Keratinocyte (primary cell): Measurements from ENCODE around the gene HECTD4. TPM values are rescaled to one million over a fixed set of nuclear protein-coding genes. Genes with fewer than 3 reads are reported as not detected.

Source experiments
- DNase-seq: peaks from one replicate; pipeline ENCODE4 v3.0.0-alpha.2; 2011; ENCODE audit warnings: low read depth, missing footprints, low spot score
- FAIRE-seq: peaks from 2 replicates; lab custom pipeline; 2011; peaks lifted over from hg19 to GRCh38; lab: Jason Lieb, UNC
- H2AFZ ChIP-seq: 2 replicates; pipeline ENCODE4 v1.6.0; 2012; ENCODE audit warnings: low read length, control low read depth, inconsistent platforms; ENCODE audit not compliant: control insufficient read depth
- H3K27ac ChIP-seq: 2 replicates; pipeline ENCODE4 v1.5.1; 2011; ENCODE audit warnings: low read length; ENCODE audit not compliant: control insufficient read depth, insufficient read depth
- H3K27me3 ChIP-seq: 3 replicates; pipeline ENCODE4 v1.6.0; 2011; ENCODE audit warnings: low read length; ENCODE audit not compliant: control insufficient read depth, insufficient read depth; ENCODE audit errors: extremely low read depth
- H3K36me3 ChIP-seq, 2 experiments: 2 replicates in 1 of 2; 3 replicates in 1 of 2; pipeline ENCODE4 v1.5.1; 2011; ENCODE audit warnings: low read length in 2 of 2, mild to moderate bottlenecking in 1 of 2; ENCODE audit not compliant: control insufficient read depth in 2 of 2, insufficient read depth in 2 of 2; ENCODE audit errors: extremely low read depth in 1 of 2
- H3K4me1 ChIP-seq: 3 replicates; pipeline ENCODE4 v1.5.1; 2011; ENCODE audit warnings: low read length; ENCODE audit not compliant: control insufficient read depth, insufficient read depth; ENCODE audit errors: extremely low read depth
- H3K4me2 ChIP-seq: 3 replicates; pipeline ENCODE4 v1.6.0; 2011; ENCODE audit warnings: low read depth, low read length; ENCODE audit not compliant: control insufficient read depth, insufficient read depth; ENCODE audit errors: extremely low read depth
- H3K4me3 ChIP-seq, 3 experiments: fragments of 200-600 bp in 1 of 3; sonication (generic) in 1 of 3; 2 replicates in 2 of 3; 3 replicates in 1 of 3; pipeline ENCODE4 v1.5.1; 2011 to 2016; ENCODE audit warnings: low read length in 3 of 3, mild to moderate bottlenecking in 3 of 3, control low read depth in 2 of 3, inconsistent platforms in 1 of 3, low read depth in 1 of 3, mixed read lengths in 1 of 3, mixed run types in 1 of 3, moderate library complexity in 1 of 3; ENCODE audit not compliant: control insufficient read depth in 2 of 3, insufficient read depth in 2 of 3; ENCODE audit errors: extremely low read depth in 1 of 3
- H3K79me2 ChIP-seq: 2 replicates; pipeline ENCODE4 v1.6.0; 2012; ENCODE audit warnings: low read length; ENCODE audit not compliant: control insufficient read depth, insufficient read depth
- H3K9ac ChIP-seq: 3 replicates; pipeline ENCODE4 v1.6.0; 2011; ENCODE audit warnings: low read length; ENCODE audit not compliant: control insufficient read depth, insufficient read depth; ENCODE audit errors: extremely low read depth
- H3K9me1 ChIP-seq: 3 replicates; pipeline ENCODE4 v1.6.0; 2011; ENCODE audit warnings: low read length; ENCODE audit not compliant: control insufficient read depth, insufficient read depth; ENCODE audit errors: extremely low read depth
- H3K9me3 ChIP-seq: 2 replicates; pipeline ENCODE4 v1.5.1; 2012; ENCODE audit warnings: low read depth, low read length; ENCODE audit not compliant: control insufficient read depth
- H4K20me1 ChIP-seq: 3 replicates; pipeline ENCODE4 v1.6.0; 2011; ENCODE audit warnings: low read length; ENCODE audit not compliant: control insufficient read depth, insufficient read depth; ENCODE audit errors: extremely low read depth
- EZH2 ChIP-seq: IDR thresholded peaks from one replicate; pipeline ENCODE4 v1.6.1; 2012; ENCODE audit warnings: inconsistent platforms, mild to moderate bottlenecking, low read length, moderate library complexity
- dilution Hi-C: fragments of 300-500 bp; cut with MboI; formaldehyde crosslinking; loops from one replicate; pipeline ENCODE4 v1.7.0; 2020; ENCODE audit warnings: low sequenced_read_pairs; ENCODE audit not compliant: extremely low pct_ligation_motif_present
- polyA plus RNA-seq, 5 experiments: library from polyadenylated mRNA; depleted of rRNA in 3 of 5; stranded (reverse) in 3 of 5; stranded (forward) in 1 of 5; unstranded in 1 of 5; fragments of >200 nt; gene quantifications; 1 replicate in 1 of 5; 2 replicates in 3 of 5; 3 replicates in 1 of 5; pipeline versions ENCODE4 v1.2.1 to v1.2.3, GENCODE V29; 2011 to 2012; ENCODE audit warnings: missing spikeins in 2 of 5, low read depth in 1 of 5, low replicate concordance in 1 of 5
- TF ChIP-seq, protein P1 (sequence below), 3 experiments: IDR thresholded peaks in 1 of 3; conservative IDR thresholded peaks in 1 of 3; optimal IDR thresholded peaks in 1 of 3; 2 replicates in 2 of 3; 3 replicates in 1 of 3; pipeline versions ENCODE3 to v1.5.1; 2011; ENCODE audit warnings: low read length in 3 of 3, mild to moderate bottlenecking in 3 of 3, moderate library complexity in 2 of 3, control low read depth in 1 of 3, inconsistent platforms in 1 of 3; ENCODE audit not compliant: insufficient read depth in 2 of 3; ENCODE audit errors: extremely low read depth in 1 of 3

Gene HECTD4
- polyA plus RNA-seq, 1 donor (not counting 4 experiments of a cell fraction or from before 2014, with no cell fraction given), result 7.5 TPM

- Histone ChIP-seq H3K27me3 (no peaks in the 10 kb centered on the region), H3K9ac (no peak overlapping the region), H4K20me1 (no peaks in the 10 kb centered on the region), H3K4me3 (no peak overlapping the region), H3K9me3 (no peaks in the 10 kb centered on the region), H3K36me3 (no peaks in the 10 kb centered on the region), H3K4me2 (no peak overlapping the region), H3K4me1 (no peaks in the 10 kb centered on the region), H2AFZ (no peak overlapping the region), H3K27ac (no peak overlapping the region), H3K79me2 (peaks cover 44% of the 10 kb centered on the region), H3K9me1 (no peaks in the 10 kb centered on the region)
- no peak for TF ChIP-seq EZH2
- TF ChIP-seq, protein P1, sequence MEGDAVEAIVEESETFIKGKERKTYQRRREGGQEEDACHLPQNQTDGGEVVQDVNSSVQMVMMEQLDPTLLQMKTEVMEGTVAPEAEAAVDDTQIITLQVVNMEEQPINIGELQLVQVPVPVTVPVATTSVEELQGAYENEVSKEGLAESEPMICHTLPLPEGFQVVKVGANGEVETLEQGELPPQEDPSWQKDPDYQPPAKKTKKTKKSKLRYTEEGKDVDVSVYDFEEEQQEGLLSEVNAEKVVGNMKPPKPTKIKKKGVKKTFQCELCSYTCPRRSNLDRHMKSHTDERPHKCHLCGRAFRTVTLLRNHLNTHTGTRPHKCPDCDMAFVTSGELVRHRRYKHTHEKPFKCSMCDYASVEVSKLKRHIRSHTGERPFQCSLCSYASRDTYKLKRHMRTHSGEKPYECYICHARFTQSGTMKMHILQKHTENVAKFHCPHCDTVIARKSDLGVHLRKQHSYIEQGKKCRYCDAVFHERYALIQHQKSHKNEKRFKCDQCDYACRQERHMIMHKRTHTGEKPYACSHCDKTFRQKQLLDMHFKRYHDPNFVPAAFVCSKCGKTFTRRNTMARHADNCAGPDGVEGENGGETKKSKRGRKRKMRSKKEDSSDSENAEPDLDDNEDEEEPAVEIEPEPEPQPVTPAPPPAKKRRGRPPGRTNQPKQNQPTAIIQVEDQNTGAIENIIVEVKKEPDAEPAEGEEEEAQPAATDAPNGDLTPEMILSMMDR (optimal IDR thresholded peaks at IDR 0.05 in 1 of 3, IDR thresholded peaks at IDR 0.05 in 1 of 3, conservative IDR thresholded peaks at IDR 0.05 in 1 of 3; ENCODE audit: extremely low read depth in 1 of 3, insufficient read depth in 2 of 3, low read length in 3 of 3), result no peak
- dilution Hi-C loops, result no loop called here
- DNase-seq (no peak), FAIRE-seq (no peak)
These were observed 12.0 kb downstream of the HECTD4 start for GRCh38 chr12:112370199-112370598.

DNA sequence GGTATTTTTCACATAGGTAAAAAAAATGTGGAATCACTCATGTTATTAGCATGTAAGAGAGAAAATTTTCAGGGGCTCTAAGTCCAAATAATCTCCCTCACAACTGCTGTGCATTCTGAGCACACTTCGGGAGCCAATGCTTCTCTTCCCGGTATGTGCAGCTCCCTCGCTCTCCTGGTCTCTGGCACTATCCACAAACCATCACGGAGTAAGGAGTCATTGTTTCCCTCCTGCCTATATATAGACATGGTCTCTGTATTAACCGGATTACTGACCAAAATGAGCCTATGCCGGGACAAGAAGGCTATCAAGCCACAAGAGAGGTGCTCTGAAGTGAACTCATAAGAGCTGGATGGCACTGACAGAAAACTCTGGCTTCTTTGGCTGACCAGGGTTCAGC is 13.4 kb downstream of the HECTD4 start:
- Histone ChIP-seq H3K4me3 (no peak overlapping the region), H3K27ac (no peak overlapping the region), H3K27me3 (no peaks in the 10 kb centered on the region), H3K79me2 (peaks cover 37% of the 10 kb centered on the region), H3K36me3 (no peaks in the 10 kb centered on the region), H4K20me1 (no peaks in the 10 kb centered on the region), H2AFZ (no peak overlapping the region), H3K9me1 (no peaks in the 10 kb centered on the region), H3K4me2 (no peak overlapping the region), H3K4me1 (no peaks in the 10 kb centered on the region), H3K9me3 (no peaks in the 10 kb centered on the region), H3K9ac (no peak overlapping the region)
- no peak for FAIRE-seq
- no peak for DNase-seq
- dilution Hi-C loops, result no loop called here
- TF ChIP-seq EZH2, result no peak
- TF ChIP-seq, protein P1 (optimal IDR thresholded peaks at IDR 0.05 in 1 of 3, IDR thresholded peaks at IDR 0.05 in 1 of 3, conservative IDR thresholded peaks at IDR 0.05 in 1 of 3; ENCODE audit: extremely low read depth in 1 of 3, insufficient read depth in 2 of 3, low read length in 3 of 3), result no peak
